ENCODE measurements around the gene SRRT.

DNA sequence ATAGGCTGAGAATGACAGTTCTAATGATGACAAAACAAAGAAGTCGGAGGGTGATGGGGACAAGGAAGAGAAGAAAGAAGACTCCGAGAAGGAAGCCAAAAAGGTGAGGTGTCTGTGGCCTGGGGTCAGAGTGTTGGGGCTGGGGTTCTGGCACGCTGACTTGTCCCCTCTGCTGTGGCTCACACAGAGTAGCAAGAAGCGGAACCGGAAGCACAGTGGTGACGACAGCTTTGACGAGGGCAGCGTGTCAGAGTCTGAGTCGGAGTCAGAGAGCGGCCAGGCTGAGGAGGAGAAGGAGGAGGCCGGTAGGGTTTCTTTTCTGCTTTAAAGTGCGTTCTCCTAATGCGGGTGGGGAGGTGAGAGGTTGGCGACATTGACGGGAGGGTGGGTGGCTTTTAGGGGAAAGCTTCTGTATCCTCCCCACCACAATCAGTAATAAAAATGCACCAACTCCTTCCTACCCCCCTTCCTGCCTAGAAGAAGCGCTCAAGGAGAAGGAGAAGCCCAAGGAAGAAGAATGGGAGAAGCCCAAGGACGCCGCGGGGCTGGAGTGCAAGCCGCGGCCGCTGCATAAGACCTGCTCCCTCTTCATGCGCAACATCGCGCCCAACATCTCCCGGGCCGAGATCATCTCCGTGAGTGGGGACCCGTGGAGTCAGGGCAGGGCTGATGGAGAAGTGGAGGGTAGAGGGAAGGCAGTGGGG lies 10.0 kb downstream of the SRRT start:
- TF ChIP-seq POLR2AphosphoS5 (IDR thresholded peaks at IDR 0.05), result no peak
- TF ChIP-seq, protein P1, sequence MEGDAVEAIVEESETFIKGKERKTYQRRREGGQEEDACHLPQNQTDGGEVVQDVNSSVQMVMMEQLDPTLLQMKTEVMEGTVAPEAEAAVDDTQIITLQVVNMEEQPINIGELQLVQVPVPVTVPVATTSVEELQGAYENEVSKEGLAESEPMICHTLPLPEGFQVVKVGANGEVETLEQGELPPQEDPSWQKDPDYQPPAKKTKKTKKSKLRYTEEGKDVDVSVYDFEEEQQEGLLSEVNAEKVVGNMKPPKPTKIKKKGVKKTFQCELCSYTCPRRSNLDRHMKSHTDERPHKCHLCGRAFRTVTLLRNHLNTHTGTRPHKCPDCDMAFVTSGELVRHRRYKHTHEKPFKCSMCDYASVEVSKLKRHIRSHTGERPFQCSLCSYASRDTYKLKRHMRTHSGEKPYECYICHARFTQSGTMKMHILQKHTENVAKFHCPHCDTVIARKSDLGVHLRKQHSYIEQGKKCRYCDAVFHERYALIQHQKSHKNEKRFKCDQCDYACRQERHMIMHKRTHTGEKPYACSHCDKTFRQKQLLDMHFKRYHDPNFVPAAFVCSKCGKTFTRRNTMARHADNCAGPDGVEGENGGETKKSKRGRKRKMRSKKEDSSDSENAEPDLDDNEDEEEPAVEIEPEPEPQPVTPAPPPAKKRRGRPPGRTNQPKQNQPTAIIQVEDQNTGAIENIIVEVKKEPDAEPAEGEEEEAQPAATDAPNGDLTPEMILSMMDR (IDR thresholded peaks at IDR 0.05), result no peak
- TF ChIP-seq POLR2A (IDR thresholded peaks at IDR 0.05), result no peak
